HCT116 (cell line): ENCODE data around the gene SMAGP.

Experiments
- CEBPB ChIP-seq: IDR thresholded peaks from 2 replicates; pipeline ENCODE4 v1.6.1; 2012; ENCODE audit warnings: low read depth
- CTCF ChIP-seq, 3 experiments: fragments of 200-600 bp in 1 of 3; sonication (generic) in 1 of 3; IDR thresholded peaks in 2 of 3; conservative IDR thresholded peaks in 1 of 3; 2 replicates each; pipeline ENCODE4 v1.5.1; 2012 to 2017; ENCODE audit warnings: low read depth in 2 of 3, low read length in 2 of 3, antibody characterized with exemption in 1 of 3, borderline replicate concordance in 1 of 3, control low read depth in 1 of 3, mild to moderate bottlenecking in 1 of 3, mixed read lengths in 1 of 3, mixed run types in 1 of 3, moderate library complexity in 1 of 3; ENCODE audit not compliant: insufficient read depth in 1 of 3
- EGR1 ChIP-seq: IDR thresholded peaks from 2 replicates; pipeline ENCODE4 v1.6.1; 2012; ENCODE audit warnings: low read depth
- ELF1 ChIP-seq: IDR thresholded peaks from 2 replicates; pipeline ENCODE4 v1.6.1; 2012; ENCODE audit warnings: low read depth, borderline replicate concordance
- EZH2 ChIP-seq: fragments of 200-600 bp; sonication (generic); IDR thresholded peaks from 2 replicates; pipeline ENCODE4 v1.6.1; 2017; ENCODE audit warnings: antibody characterized with exemption, mixed run types
- EZH2phosphoT487 ChIP-seq: fragments of 200-600 bp; IDR thresholded peaks from 2 replicates; pipeline ENCODE4 v1.6.1; 2018; ENCODE audit warnings: antibody characterized with exemption, borderline replicate concordance
- JUND ChIP-seq: IDR thresholded peaks from 2 replicates; pipeline ENCODE4 v1.6.1; 2012
- POLR2A ChIP-seq: IDR thresholded peaks from 2 replicates; pipeline ENCODE4 v1.7.0; 2011; ENCODE audit warnings: borderline replicate concordance; ENCODE audit not compliant: insufficient read depth, insufficient read length; ENCODE audit errors: extremely low read depth
- POLR2AphosphoS5 ChIP-seq: IDR thresholded peaks from 2 replicates; pipeline ENCODE4 v1.6.1; 2011; ENCODE audit warnings: mild to moderate bottlenecking, low read depth, low read length, moderate library complexity
- RAD21 ChIP-seq: IDR thresholded peaks from 2 replicates; pipeline ENCODE4 v1.6.1; 2012; ENCODE audit warnings: low read depth, mild to moderate bottlenecking
- REST ChIP-seq: IDR thresholded peaks from 2 replicates; pipeline ENCODE4 v1.6.1; 2012; ENCODE audit warnings: low read depth
- SP1 ChIP-seq: IDR thresholded peaks from 2 replicates; pipeline ENCODE4 v1.6.1; 2012; ENCODE audit warnings: low read depth

GRCh38 chr12:51240971-51241370 lies 29.2 kb downstream of the SMAGP start:
- TF ChIP-seq REST: no peak
- no peak for TF ChIP-seq CTCF (IDR thresholded peaks at IDR 0.05 in 2 of 3, conservative IDR thresholded peaks at IDR 0.05 in 1 of 3; ENCODE audit: borderline replicate concordance in 1 of 3, insufficient read depth in 1 of 3, low read depth in 2 of 3, low read length in 2 of 3)
- no peak for TF ChIP-seq POLR2A
- TF ChIP-seq CEBPB: no peak
- TF ChIP-seq EZH2: no peak
- no peak for TF ChIP-seq EZH2phosphoT487
- TF ChIP-seq JUND: no peak
- TF ChIP-seq ELF1: no peak
- TF ChIP-seq SP1: no peak
- TF ChIP-seq RAD21: no peak
- no peak for TF ChIP-seq EGR1
- no peak for TF ChIP-seq POLR2AphosphoS5
